Neuronal stem cell (in vitro differentiated cells): Measurements from ENCODE around the gene APLP2.
A peak's percentile ranks its signal among the peaks of the same experiment; 100 is the strongest.

ENCODE experiments used
- DNase-seq: peaks from one replicate; pipeline ENCODE4 v3.0.0-alpha.2; 2013; ENCODE audit warnings: low spot score
- H2AFZ ChIP-seq: one replicate; pipeline ENCODE4 v1.6.1; 2013; ENCODE audit warnings: mild to moderate bottlenecking, low read length, inconsistent platforms
- H2AK5ac ChIP-seq: 2 replicates; pipeline ENCODE4 v1.6.1; 2013; ENCODE audit warnings: low read depth, mild to moderate bottlenecking, inconsistent platforms, low read length, moderate library complexity, mixed read lengths
- H2BK120ac ChIP-seq: 2 replicates; pipeline ENCODE4 v1.6.1; 2013; ENCODE audit warnings: low read depth, mild to moderate bottlenecking, inconsistent platforms, low read length, moderate library complexity, mixed read lengths
- H2BK12ac ChIP-seq: one replicate; pipeline ENCODE4 v1.6.1; 2013; ENCODE audit warnings: low read length, inconsistent platforms
- H2BK15ac ChIP-seq: 2 replicates; pipeline ENCODE4 v1.6.1; 2013; ENCODE audit warnings: mild to moderate bottlenecking, low read length, inconsistent platforms, mixed read lengths
- H2BK5ac ChIP-seq: one replicate; pipeline ENCODE4 v1.6.1; 2013; ENCODE audit warnings: inconsistent platforms, mild to moderate bottlenecking, low read length, moderate library complexity
- H3K14ac ChIP-seq: one replicate; pipeline ENCODE4 v1.6.1; 2013; ENCODE audit warnings: low read length, inconsistent platforms
- H3K18ac ChIP-seq: 2 replicates; pipeline ENCODE4 v1.6.1; 2013; ENCODE audit warnings: low read length, inconsistent platforms
- H3K23ac ChIP-seq: 2 replicates; pipeline ENCODE4 v1.6.1; 2013; ENCODE audit warnings: low read depth, mild to moderate bottlenecking, mixed read lengths, low read length, inconsistent platforms; ENCODE audit not compliant: poor library complexity
- H3K27ac ChIP-seq: replicated peaks from 3 replicates; pipeline ENCODE4 v1.5.1; 2013; ENCODE audit warnings: low read length, inconsistent platforms
- H3K27me3 ChIP-seq, 3 experiments: 2 replicates each; pipeline ENCODE4 v1.6.1; 2013; ENCODE audit warnings: low read length in 3 of 3, mild to moderate bottlenecking in 2 of 3, inconsistent platforms in 1 of 3, low read depth in 1 of 3, mixed read lengths in 1 of 3, moderate library complexity in 1 of 3; ENCODE audit not compliant: control insufficient read depth in 3 of 3, insufficient read depth in 3 of 3
- H3K36me3 ChIP-seq, 2 donors: replicated peaks in 1 of 2; 2 replicates each; pipeline ENCODE4 v1.6.1; 2013; ENCODE audit warnings: low read length in 2 of 2; ENCODE audit not compliant: control insufficient read depth in 2 of 2, insufficient read depth in 2 of 2
- H3K4ac ChIP-seq: 2 replicates; pipeline ENCODE4 v1.6.1; 2013; ENCODE audit warnings: inconsistent platforms, mild to moderate bottlenecking, low read length, moderate library complexity
- H3K4me1 ChIP-seq, 2 donors: 1 replicate in 1 of 2; 2 replicates in 1 of 2; pipeline ENCODE4 v1.6.1; 2013; ENCODE audit warnings: low read length in 2 of 2, low read depth in 1 of 2; ENCODE audit not compliant: control insufficient read depth in 2 of 2, insufficient read depth in 1 of 2
- H3K4me2 ChIP-seq: one replicate; pipeline ENCODE4 v1.6.1; 2013; ENCODE audit warnings: mild to moderate bottlenecking, low read length, inconsistent platforms; ENCODE audit not compliant: insufficient read depth, poor library complexity, severe bottlenecking
- H3K4me3 ChIP-seq, 2 donors: 2 replicates each; pipeline ENCODE4 v1.5.1; 2013; ENCODE audit warnings: low read length in 2 of 2, mild to moderate bottlenecking in 2 of 2, inconsistent platforms in 1 of 2, moderate library complexity in 1 of 2
- H3K79me1 ChIP-seq: one replicate; pipeline ENCODE4 v1.6.1; 2013; ENCODE audit warnings: low read depth, mild to moderate bottlenecking, inconsistent platforms, low read length, moderate library complexity
- H3K9ac ChIP-seq: one replicate; pipeline ENCODE4 v1.6.1; 2013; ENCODE audit warnings: mild to moderate bottlenecking, low read depth, low read length, inconsistent platforms; ENCODE audit not compliant: poor library complexity
- H3K9me3 ChIP-seq, 2 donors: replicated peaks in 1 of 2; 2 replicates each; pipeline versions ENCODE3 to v1.6.1; 2013; ENCODE audit warnings: low read length in 2 of 2, mild to moderate bottlenecking in 2 of 2, inconsistent platforms in 1 of 2, low read depth in 1 of 2, mixed read lengths in 1 of 2, moderate library complexity in 1 of 2; ENCODE audit not compliant: control insufficient read depth in 2 of 2, insufficient read depth in 1 of 2
- H4K8ac ChIP-seq: one replicate; pipeline ENCODE4 v1.6.1; 2013; ENCODE audit warnings: low read depth, mild to moderate bottlenecking, inconsistent platforms, low read length, moderate library complexity
- H4K91ac ChIP-seq: one replicate; pipeline ENCODE4 v1.6.1; 2013; ENCODE audit warnings: low read length, low read depth, mild to moderate bottlenecking, inconsistent platforms; ENCODE audit not compliant: poor library complexity
- WGBS, 2 donors: extraction: QIAGEN DNeasy Blood & Tissue Kit; methylation state at CpG; one replicate each; pipeline ENCODE4 v1.1.7; 2013; ENCODE audit warnings: missing lambda C conversion rate in 2 of 2, mixed read lengths in 1 of 2; ENCODE audit not compliant: insufficient read length in 2 of 2, insufficient replicate concordance in 1 of 2; ENCODE audit errors: extremely low coverage in 2 of 2; 5-methylcytosine and 5-hydroxymethylcytosine counted together

The APLP2 gene

GRCh38 chr11:130037058-130037457, 32.6 kb upstream of the APLP2 start:
- H3K27ac ChIP-seq, result peak overlapping the region; percentile 73
- no peak overlapping the region for H3K23ac ChIP-seq
- no peak overlapping the region for H2BK12ac ChIP-seq
- WGBS, 2 donors, result no CpG with 5 or more reads among the region's 3 CpGs
- no peak overlapping the region for H2BK15ac ChIP-seq
- H3K27me3 ChIP-seq, result no peaks in the 10 kb centered on the region
- H2BK120ac ChIP-seq, result no peak overlapping the region
- H3K4me1 ChIP-seq, result peaks cover 7 to 15% of the 10 kb centered on the region in 2 donors
- no peak overlapping the region for H4K8ac ChIP-seq
- no peak overlapping the region for H2AFZ ChIP-seq
- no peak overlapping the region for H3K14ac ChIP-seq
- H2AK5ac ChIP-seq, result no peak overlapping the region
- no peak overlapping the region for H4K91ac ChIP-seq
- no peak overlapping the region for H3K4me3 ChIP-seq
- H3K79me1 ChIP-seq, result no peaks in the 10 kb centered on the region
- H3K18ac ChIP-seq, result peak overlapping the region; percentile 11
- no peaks in the 10 kb centered on the region for H3K36me3 ChIP-seq
- no peak overlapping the region for H3K4ac ChIP-seq
- H3K9me3 ChIP-seq, result peaks cover 0 to 4% of the 10 kb centered on the region in 2 donors
- DNase-seq, result no peak
- peak overlapping the region; percentile 42 for H2BK5ac ChIP-seq
- no peak overlapping the region for H3K4me2 ChIP-seq
- H3K9ac ChIP-seq, result no peak overlapping the region

- no peak overlapping the region for H2BK15ac ChIP-seq
- no peak overlapping the region for H3K4ac ChIP-seq
- no peaks in the 10 kb centered on the region for H3K79me1 ChIP-seq
- DNase-seq, result peak; percentile 38
- WGBS, 2 donors, result no CpG with 5 or more reads among the region's 7 CpGs
- peak overlapping the region; percentile 64 for H2AFZ ChIP-seq
- no peak overlapping the region for H3K9ac ChIP-seq
- no peak overlapping the region for H4K8ac ChIP-seq
- H3K18ac ChIP-seq, result no peak overlapping the region
- peaks cover 0 to 8% of the 10 kb centered on the region in 2 donors for H3K9me3 ChIP-seq
- peak overlapping the region; percentile 22 for H2BK12ac ChIP-seq
- no peak overlapping the region for H3K14ac ChIP-seq
- H3K27ac ChIP-seq, result peak overlapping the region; percentile 73
- no peak overlapping the region for H2BK5ac ChIP-seq
- no peak overlapping the region for H2AK5ac ChIP-seq
- no peak overlapping the region for H3K4me3 ChIP-seq
- no peaks in the 10 kb centered on the region for H3K36me3 ChIP-seq
- H2BK120ac ChIP-seq, result no peak overlapping the region
- no peaks in the 10 kb centered on the region for H3K27me3 ChIP-seq
- H4K91ac ChIP-seq, result no peak overlapping the region
- no peak overlapping the region for H3K23ac ChIP-seq
- peak overlapping the region; percentile 14 for H3K4me2 ChIP-seq
- peaks cover 7 to 12% of the 10 kb centered on the region in 2 donors for H3K4me1 ChIP-seq
Measured at GRCh38 chr11:130037881-130038585, 31.7 kb upstream of the APLP2 start.

GRCh38 chr11:130040281-130040940, 29.3 kb upstream of the APLP2 start:
- H3K36me3 ChIP-seq, result no peaks in the 10 kb centered on the region
- H3K9me3 ChIP-seq, result peaks cover 3 to 10% of the 10 kb centered on the region in 2 donors
- peak overlapping the region; percentile 3 for H3K18ac ChIP-seq
- no peak overlapping the region for H3K9ac ChIP-seq
- H2BK120ac ChIP-seq, result no peak overlapping the region
- H2AK5ac ChIP-seq, result peak overlapping the region; percentile 83
- H3K4me2 ChIP-seq, result no peak overlapping the region
- peak overlapping the region in 1 of 2 donors; percentile 55 for H3K4me3 ChIP-seq
- no peak overlapping the region for H3K4ac ChIP-seq
- no peak for DNase-seq
- H2AFZ ChIP-seq, result no peak overlapping the region
- H4K8ac ChIP-seq, result no peak overlapping the region
- no peak overlapping the region for H3K14ac ChIP-seq
- H3K27me3 ChIP-seq, result no peaks in the 10 kb centered on the region
- peaks cover 7 to 12% of the 10 kb centered on the region in 2 donors for H3K4me1 ChIP-seq
- no peak overlapping the region for H3K23ac ChIP-seq
- no peak overlapping the region for H2BK5ac ChIP-seq
- peak overlapping the region; percentile 60 for H2BK12ac ChIP-seq
- no peak overlapping the region for H4K91ac ChIP-seq
- H2BK15ac ChIP-seq, result peak overlapping the region; percentile 96
- H3K27ac ChIP-seq, result no peak overlapping the region
- WGBS, 2 donors, result no CpG with 5 or more reads among the region's 49 CpGs
- no peaks in the 10 kb centered on the region for H3K79me1 ChIP-seq

- Histone ChIP-seq H2BK15ac (no peak overlapping the region), H3K18ac (peak overlapping the region; percentile 91), H2AFZ (no peak overlapping the region), H3K23ac (peak overlapping the region; percentile 8), H3K4me3 (no peak overlapping the region), H3K9me3 (peaks cover 3 to 10% of the 10 kb centered on the region in 2 donors), H2BK120ac (no peak overlapping the region), H2BK5ac (peak overlapping the region; percentile 72), H2AK5ac (peak overlapping the region; percentile 20), H3K9ac (no peak overlapping the region), H3K14ac (no peak overlapping the region), H4K8ac (no peak overlapping the region), H3K4ac (no peak overlapping the region), H3K27me3 (no peaks in the 10 kb centered on the region), H3K79me1 (no peaks in the 10 kb centered on the region), H3K36me3 (no peaks in the 10 kb centered on the region), H3K27ac (no peak overlapping the region), H4K91ac (no peak overlapping the region), H3K4me1 (peaks cover 7 to 9% of the 10 kb centered on the region in 2 donors), H2BK12ac (peak overlapping the region; percentile 84), H3K4me2 (no peak overlapping the region)
- no CpG with 5 or more reads among the region's 16 CpGs for WGBS, 2 donors
- DNase-seq, result no peak
Measured at GRCh38 chr11:130042093-130042591, 27.6 kb upstream of the APLP2 start.
